GM12873 (cell line): ENCODE results near the gene CDR2L.

Experiments used
- CTCF ChIP-seq: IDR thresholded peaks from 2 replicates; pipeline ENCODE4 v1.5.1; 2012; ENCODE audit warnings: low read depth, mild to moderate bottlenecking, moderate library complexity, low read length, control low read depth; ENCODE audit not compliant: insufficient read depth; ENCODE audit errors: missing control alignments

CDR2L gene

GRCh38 chr17:75010683-75011400 lies 23.4 kb downstream of the CDR2L start:
- TF ChIP-seq CTCF: no peak

- TF ChIP-seq CTCF: no peak
Measured at GRCh38 chr17:75011401-75012095, 24.1 kb downstream of the CDR2L start.

GRCh38 chr17:75012096-75012345 lies 24.6 kb downstream of the CDR2L start:
- no peak for TF ChIP-seq CTCF

- TF ChIP-seq CTCF: peak; percentile 43
Measured at GRCh38 chr17:75012346-75013091, 25.1 kb downstream of the CDR2L start, which contains the start of gene MRPL58. TSS of gene MRPL58 (plus strand) at chr17:75012670. CDS start at chr17:75012687, 17 bp downstream.

- TF ChIP-seq CTCF: no peak
Measured at GRCh38 chr17:75013092-75013559, 25.7 kb downstream of the CDR2L start.

GRCh38 chr17:75019146-75019545 lies 31.7 kb downstream of the CDR2L start:
- TF ChIP-seq CTCF: no peak

- TF ChIP-seq CTCF: no peak
Measured at GRCh38 chr17:75019710-75020109, 32.3 kb downstream of the CDR2L start.
